Muscle of back (tissue), 11 donors: ENCODE measurements around the gene TSPOAP1. TPM values are rescaled to one million over a fixed set of nuclear protein-coding genes. Genes with fewer than 3 reads are reported as not detected.
A peak's percentile ranks its signal among the peaks of the same experiment; 100 is the strongest.

Experiments
- DNase-seq, 3 donors: peaks; one replicate each; pipeline versions ENCODE4 v3.0.0 to v3.0.0-alpha.2; 2013
- polyA plus RNA-seq, 10 donors: library from polyadenylated mRNA; unstranded; fragments of 120-200 nt; gene quantifications; one replicate each; pipeline ENCODE4 v1.2.1, GENCODE V29; 2013; ENCODE audit not compliant: insufficient read length in 10 of 10

TSPOAP1 gene
- polyA plus RNA-seq, 10 donors: 3.3 to 6.8 (median 4.3) TPM

- DNase-seq: no peak
Observed at GRCh38 chr17:58277802-58278595, 50.6 kb downstream of the TSPOAP1 start.

DNA sequence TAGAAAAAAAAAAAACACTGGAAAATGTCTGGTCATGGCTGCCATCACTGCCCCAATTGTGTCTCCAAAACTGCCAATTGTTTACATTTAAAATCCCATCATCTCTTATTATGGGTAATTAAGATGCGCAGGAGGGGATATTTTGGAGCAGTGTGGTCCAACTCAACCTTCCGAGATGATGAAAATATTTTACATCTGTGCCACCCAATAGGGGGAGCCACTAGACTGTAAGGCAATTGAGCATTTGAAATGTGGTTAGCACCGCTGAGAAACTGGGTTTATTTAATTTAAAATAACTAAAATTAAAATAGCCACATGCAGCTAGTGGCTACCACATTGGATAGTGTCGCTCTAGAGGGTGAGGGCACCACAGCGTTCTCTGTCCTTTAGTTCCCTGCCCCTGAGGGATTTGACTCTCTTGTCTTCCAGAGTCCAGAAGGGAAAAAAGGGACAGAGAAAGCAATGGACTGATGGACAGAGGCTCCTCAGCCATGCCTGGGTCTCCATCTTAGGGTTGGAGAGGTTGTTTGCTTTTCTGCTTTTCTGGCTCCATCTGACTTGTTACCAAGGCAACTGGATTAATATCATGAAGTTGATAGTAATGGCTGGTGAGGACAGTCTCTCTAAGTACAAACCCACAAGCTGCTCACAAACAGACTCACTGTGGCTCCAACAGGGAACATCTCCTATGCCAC, 51.3 kb downstream of the TSPOAP1 start:
- DNase-seq: peak in 1 of 3 donors; percentile 17

DNA sequence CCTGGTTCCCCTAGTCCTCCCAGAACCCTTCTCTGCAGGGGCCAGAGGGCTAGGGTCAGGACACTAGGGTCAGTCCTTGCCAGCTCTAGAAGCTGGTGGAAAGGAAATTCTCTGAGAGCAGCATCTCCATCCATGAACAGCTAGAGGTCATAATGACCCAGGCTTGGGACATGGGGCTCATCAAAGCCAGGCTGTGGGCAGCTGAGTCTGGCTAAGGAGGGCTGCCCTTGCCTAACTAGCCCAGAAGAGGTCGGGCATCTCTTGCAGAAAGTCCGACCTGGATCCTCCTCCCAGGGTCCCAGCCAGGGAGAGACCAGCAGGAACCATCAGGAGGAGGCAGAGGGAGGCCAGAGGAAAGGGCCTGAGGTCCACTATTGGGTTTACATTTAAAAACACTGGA, 52.2 kb downstream of the TSPOAP1 start:
- DNase-seq: no peak

- DNase-seq: no peak
Observed at GRCh38 chr17:58275417-58275816, 53.2 kb downstream of the TSPOAP1 start.

DNA sequence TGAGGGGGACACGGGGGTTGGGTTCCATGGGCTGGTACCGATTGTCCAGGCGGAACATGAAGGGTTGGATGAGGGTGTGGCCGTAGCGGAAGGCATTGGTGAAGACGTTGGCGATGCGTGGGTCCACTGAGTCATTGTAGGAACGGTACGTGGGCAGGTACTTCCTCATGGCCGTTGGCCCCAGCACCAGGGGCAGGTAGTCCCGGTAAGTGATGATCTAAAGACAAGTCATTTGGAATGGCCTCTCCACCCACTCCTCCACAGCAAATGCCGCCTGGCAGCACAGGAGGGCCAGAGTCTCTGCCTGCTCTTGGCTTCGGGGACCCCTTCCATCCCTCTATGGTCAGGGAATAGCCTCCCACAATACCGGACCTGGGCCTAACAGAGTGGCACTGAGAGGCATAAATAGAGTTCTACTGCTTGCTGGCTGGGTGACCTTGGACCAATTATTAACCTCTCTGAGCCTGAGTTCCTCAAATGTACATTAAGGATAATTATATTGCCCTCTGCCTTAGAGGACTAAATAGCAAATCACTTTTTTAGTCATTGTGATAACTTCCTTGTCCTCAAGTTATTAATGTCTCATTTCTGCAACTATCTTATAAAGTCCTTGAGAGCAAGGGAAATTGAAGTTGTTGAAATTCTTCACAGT, 55.0 kb downstream of the TSPOAP1 start:
- DNase-seq: no peak

DNA sequence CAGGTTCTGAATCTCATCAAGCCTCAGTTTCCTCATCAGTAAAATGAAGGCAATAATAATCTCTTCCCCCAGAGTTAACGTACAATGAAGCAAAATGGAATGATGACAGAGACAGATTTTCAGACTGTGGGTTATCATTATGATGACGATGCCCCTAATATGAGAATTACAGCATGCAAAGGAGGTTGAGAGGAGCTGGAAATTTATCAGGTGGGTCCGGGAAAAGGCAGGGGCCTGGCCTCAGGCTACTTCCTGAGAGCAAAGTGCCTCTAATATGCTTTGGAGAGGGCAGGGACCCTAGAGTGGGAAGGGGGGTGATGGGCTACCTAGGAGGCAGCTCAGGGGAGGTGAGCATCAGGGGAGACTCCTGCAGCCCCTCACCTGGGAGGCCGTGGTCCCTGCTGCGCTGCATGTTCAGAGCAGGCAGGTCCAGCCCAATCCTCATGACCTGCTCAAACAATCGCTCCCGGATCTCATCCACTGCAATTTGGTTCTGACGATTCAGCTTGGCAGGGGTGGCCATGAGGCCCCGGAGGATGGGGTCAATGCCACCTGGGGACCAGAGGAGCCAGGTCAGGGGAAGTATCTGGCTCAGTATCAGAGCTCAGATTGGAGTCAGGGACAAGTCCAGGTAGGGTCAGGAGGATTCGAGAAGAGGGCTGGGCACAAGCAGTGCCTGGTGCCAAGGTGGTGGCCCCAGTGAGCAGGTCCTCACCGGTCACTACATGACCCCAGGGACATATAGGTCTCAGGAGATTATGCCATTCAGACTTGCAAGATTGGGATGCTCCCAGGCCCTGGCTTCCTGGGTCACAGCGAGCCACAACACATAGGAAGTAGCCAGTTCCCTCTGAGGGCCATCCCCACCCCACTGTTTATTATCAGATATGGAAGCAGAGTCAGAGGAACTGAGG, 56.0 kb downstream of the TSPOAP1 start:
- DNase-seq: no peak

GRCh38 chr17:58271216-58271931, 57.2 kb downstream of the TSPOAP1 start:
- no peak for DNase-seq

DNA sequence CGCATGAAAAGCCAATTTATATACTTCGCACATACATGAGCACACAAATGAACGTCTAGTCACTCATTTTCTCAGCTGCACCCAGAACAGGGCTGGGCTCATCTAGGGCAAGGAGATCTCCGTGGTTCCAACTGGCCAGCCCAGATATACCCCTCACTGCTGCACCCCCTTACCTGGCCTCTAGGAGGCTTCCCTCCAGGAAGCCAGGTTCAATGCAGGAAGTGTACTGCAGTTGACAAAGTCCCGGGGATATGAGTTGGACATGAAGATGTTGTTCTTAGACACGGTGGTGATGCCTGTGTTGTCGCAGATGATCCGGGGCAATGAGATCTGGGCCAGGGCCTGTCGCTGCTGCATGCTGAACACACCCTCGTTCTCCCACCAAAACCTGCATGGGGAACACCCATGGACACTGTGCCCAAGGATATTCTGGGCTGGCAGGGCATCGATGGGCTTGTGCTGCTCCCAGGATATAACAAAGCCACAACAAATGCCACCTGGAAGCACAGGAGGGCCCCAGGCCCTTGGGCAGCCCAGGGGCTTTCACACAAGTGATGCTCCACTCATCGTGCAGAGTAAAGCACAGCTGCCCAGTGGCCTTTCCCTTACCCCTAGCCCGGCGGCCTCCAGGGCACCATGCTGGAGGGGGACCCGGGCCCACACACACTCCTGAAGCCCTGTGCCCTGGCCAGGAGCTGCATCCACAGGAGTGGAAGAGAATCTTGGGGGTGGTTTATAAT, 57.9 kb downstream of the TSPOAP1 start:
- DNase-seq: no peak

GRCh38 chr17:58269557-58270291, 58.9 kb downstream of the TSPOAP1 start:
- no peak for DNase-seq

DNA sequence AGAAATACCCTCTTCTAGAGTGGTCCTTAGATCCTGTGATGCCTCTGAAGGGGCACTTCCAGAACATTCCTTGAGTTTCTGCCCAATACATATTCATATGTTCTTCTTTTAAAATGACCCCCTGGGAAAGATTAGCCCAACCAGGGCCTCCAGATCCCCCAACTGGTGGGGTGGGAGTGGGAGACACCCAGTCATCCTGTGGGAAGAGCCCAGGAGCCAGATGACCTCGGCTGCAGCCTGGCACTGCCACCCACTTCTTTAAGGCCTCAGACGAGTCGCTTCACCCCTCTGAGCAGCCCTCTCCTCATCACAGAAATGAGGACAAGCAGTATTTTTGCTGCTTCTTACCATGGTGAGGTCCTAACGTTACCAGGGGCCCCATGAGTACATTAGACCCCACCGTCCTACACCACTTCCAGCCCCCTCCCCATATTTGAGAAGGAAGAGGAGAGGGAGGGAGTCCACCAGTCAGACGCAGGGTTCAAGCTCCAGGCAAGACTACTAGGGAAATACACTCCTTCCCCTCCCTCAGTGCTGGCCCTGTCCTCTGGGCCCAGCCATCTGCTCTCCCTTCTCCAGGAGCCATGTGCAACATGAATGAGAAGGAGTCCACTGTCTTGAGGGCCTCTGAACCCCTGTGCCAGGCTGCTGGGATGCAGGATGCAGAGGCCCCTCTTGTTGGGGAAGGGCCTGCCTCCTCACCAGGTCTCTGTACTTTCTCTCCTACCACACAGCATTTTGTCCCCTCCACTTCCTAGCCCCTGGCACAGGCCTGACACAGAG, 59.6 kb downstream of the TSPOAP1 start:
- no peak for DNase-seq

- no peak for DNase-seq
Observed at GRCh38 chr17:58268326-58268725, 60.3 kb downstream of the TSPOAP1 start.

DNA sequence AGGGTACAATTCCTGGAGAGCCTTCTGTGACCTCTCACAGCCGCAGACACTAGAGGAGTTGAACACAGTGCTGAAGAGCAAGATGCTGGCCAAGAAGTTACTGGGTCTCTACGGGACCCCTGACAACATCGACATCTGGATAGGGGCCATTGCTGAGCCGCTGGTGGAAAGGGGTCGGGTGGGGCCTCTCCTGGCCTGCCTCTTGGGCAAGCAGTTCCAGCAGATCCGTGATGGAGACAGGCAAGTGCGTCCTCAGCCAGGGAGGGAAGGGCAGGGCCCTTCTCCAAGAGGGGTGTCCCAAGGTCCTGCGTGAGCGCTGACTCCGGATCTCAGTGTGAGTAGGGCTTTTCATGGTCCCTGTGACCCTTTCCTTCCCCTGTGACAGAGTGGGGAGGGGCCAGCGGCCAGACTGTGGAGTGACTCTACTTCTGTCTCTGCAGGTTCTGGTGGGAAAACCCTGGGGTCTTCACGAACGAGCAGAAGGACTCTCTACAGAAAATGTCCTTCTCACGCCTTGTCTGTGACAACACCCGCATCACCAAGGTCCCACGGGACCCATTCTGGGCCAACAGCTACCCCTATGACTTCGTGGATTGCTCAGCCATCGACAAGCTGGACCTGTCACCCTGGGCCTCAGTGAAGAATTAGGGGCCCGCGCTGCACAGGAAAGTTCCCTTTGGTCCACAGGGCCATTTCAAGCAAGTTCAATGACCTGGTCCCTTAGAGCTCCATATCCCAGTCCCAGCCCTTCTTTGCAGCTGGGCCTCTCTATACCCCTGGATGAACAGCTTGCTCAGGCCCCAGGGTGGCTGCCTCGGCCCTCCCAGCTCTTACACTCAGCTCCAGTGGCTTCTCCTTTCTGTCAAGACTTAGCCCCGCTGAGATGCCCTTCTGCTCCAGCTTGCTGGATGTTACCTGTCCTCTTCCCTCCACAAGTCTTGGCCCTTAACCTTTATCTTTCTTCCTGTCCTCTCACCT, 61.0 kb downstream of the TSPOAP1 start:
- no peak for DNase-seq

DNA sequence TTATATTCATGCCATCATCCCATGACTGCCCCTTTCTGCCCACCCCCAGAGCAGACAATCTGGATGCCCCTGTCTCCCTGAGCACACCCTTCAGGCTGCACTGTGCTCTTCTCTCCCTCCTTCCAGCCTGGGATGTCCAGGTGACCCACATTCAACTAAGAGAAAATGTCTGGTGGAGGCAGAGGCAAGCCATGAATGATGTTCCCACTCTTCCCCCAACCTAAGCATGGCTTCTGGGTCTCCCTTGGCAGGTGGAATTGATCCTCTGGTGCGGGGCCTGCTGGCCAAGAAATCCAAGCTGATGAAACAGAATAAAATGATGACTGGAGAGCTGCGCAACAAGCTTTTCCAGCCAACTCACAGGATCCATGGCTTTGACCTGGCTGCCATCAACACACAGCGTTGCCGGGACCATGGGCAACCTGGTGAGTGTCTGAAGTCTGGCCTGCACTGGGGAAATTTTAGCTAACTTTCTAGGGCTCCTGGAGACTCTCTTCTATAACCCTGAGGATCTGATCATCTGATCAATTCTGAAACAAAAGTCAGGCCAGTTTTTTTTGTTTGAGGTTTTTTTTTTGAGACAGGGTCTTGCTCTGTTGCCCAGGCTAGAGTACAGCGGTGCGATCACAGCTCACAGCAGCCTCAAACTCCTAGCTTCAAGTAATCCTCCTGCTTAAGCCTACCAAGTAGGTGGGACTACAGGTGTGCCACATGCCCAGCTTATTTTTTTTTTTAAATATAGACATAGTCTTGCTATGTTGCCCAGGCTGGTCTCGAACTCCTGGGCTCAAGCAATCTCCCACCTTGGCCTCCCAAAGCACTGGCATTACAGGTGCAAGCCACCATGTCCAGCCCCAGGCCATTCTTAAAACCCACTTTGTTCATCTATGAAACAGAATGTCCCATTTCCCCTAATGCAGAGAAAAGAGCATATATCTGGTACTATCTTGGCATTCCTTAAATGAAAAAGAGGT, 62.4 kb downstream of the TSPOAP1 start:
- no peak for DNase-seq

GRCh38 chr17:58265271-58265670, 63.3 kb downstream of the TSPOAP1 start:
- DNase-seq: no peak

- DNase-seq: no peak
Observed at GRCh38 chr17:58264407-58265103, 64.0 kb downstream of the TSPOAP1 start.

DNA sequence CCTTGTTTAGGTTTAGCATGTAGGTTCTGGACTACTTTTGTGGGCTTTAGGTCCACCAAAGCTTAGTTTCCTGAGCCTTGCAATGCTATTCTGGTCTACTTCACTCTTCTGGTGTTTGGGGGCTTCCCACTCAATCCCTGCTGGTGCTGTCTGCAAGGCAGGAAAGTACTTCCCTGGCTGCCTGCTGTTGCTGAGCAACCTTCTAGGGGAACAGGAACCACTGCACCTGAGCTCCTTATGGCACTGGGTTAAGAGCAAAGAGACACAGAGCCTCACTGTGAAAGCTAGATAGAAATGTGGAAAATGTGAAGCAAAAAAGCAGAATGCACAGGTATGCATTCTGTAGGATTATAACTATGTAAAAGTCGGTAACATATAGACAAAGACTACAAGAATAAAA, 64.8 kb downstream of the TSPOAP1 start:
- no peak for DNase-seq
